Breast epithelium (tissue), 4 donors: ENCODE data around the gene SLFN5. TPM values are rescaled to one million over a fixed set of nuclear protein-coding genes. Genes with fewer than 3 reads are reported as not detected.

ENCODE experiments used
- DNase-seq, 2 donors: peaks; one replicate each; pipeline ENCODE4 v3.0.0-alpha.2; 2019; ENCODE audit warnings: low spot score in 2 of 2
- H3K27ac ChIP-seq, 2 donors: fragments of 200-600 bp; sonication (generic) in 1 of 2; one replicate each; pipeline ENCODE4 v1.5.1; 2016 to 2019; ENCODE audit warnings: mild to moderate bottlenecking in 1 of 2
- H3K27me3 ChIP-seq, 2 donors: fragments of 200-600 bp; sonication (generic) in 1 of 2; one replicate each; pipeline versions ENCODE4 v1.5.1 to v1.6.0; 2017 to 2019; ENCODE audit warnings: control low read depth in 1 of 2, mild to moderate bottlenecking in 1 of 2
- H3K36me3 ChIP-seq: fragments of 200-600 bp; one replicate; pipeline ENCODE4 v1.5.1; 2019
- H3K4me1 ChIP-seq, 2 donors: fragments of 200-600 bp; sonication (generic); one replicate each; pipeline ENCODE4 v1.5.1; 2016 to 2019; ENCODE audit warnings: control low read depth in 1 of 2
- H3K4me3 ChIP-seq, 3 donors: fragments of 200-600 bp; sonication (generic); 1 replicate in 2 of 3; 2 replicates in 1 of 3; pipeline ENCODE4 v1.5.1; 2016 to 2019; ENCODE audit warnings: mild to moderate bottlenecking in 3 of 3, moderate library complexity in 2 of 3
- H3K9me3 ChIP-seq, 2 donors: fragments of 200-600 bp; sonication (generic) in 1 of 2; one replicate each; pipeline ENCODE4 v1.5.1; 2016 to 2019; ENCODE audit warnings: control low read depth in 1 of 2
- POLR2A ChIP-seq: fragments of 450-650 bp; IDR thresholded peaks from one replicate; pipeline ENCODE4 v1.6.1; 2016; ENCODE audit warnings: antibody characterized with exemption, mild to moderate bottlenecking, moderate library complexity
- POLR2AphosphoS5 ChIP-seq, 3 donors: sonication (generic); formaldehyde crosslinking; IDR thresholded peaks; one replicate each; pipeline ENCODE4 v1.6.1; 2017; ENCODE audit warnings: antibody characterized with exemption in 3 of 3
- intact Hi-C: fragments of 100-400 bp; cut with DNase I; formaldehyde crosslinking; loops from one replicate; pipeline ENCODE4 v1.15.1; 2023; ENCODE audit warnings: low total_unique reads
- total RNA-seq, 3 donors: library from RNA; depleted of rRNA; stranded (reverse); fragments of >200 nt; gene quantifications; one replicate each; pipeline ENCODE4 v1.1.0, GENCODE V29; 2016
- TF ChIP-seq, protein P1 (sequence below), 3 donors: fragments of 450-650 bp; IDR thresholded peaks; one replicate each; pipeline ENCODE4 v1.5.1; 2016 to 2017; ENCODE audit warnings: antibody characterized with exemption in 3 of 3, mild to moderate bottlenecking in 3 of 3, moderate library complexity in 3 of 3

SLFN5 gene
- total RNA-seq, 3 donors from 2014 or later, result 29.8 to 35.0 (median 34.1) TPM

DNA sequence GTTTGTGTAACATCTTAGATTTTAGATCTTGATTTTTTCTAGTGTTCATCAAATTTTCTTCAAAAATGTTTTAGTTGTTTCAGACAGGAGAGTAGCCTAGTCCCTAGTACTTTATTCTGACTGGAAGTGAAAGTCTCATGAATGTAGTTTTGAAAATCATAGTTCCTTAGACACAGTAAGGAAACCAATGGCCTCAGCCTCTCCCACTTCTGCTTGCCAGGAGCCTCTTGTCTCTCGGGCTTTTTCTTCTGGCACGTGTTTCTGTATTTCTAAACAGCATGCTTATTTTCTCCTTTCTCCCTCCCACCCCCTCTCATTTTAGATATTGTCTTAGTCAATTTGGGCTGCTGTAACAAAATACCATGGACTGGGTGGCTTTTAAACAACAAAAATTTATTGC, 9.8 kb downstream of the SLFN5 start:
- Histone ChIP-seq H3K36me3 (no peaks in the 10 kb centered on the region), H3K4me1 (peaks cover 0 to 11% of the 10 kb centered on the region in 2 donors), H3K27me3 (no peaks in the 10 kb centered on the region), H3K4me3 (no peak overlapping the region), H3K9me3 (no peaks in the 10 kb centered on the region), H3K27ac (peak overlapping the region in 1 of 2 donors; percentile 53)
- intact Hi-C loops, result no loop called here
- no peak for DNase-seq
- TF ChIP-seq POLR2AphosphoS5 (IDR thresholded peaks at IDR 0.05) (no peak), POLR2A (no peak)
- TF ChIP-seq, protein P1, sequence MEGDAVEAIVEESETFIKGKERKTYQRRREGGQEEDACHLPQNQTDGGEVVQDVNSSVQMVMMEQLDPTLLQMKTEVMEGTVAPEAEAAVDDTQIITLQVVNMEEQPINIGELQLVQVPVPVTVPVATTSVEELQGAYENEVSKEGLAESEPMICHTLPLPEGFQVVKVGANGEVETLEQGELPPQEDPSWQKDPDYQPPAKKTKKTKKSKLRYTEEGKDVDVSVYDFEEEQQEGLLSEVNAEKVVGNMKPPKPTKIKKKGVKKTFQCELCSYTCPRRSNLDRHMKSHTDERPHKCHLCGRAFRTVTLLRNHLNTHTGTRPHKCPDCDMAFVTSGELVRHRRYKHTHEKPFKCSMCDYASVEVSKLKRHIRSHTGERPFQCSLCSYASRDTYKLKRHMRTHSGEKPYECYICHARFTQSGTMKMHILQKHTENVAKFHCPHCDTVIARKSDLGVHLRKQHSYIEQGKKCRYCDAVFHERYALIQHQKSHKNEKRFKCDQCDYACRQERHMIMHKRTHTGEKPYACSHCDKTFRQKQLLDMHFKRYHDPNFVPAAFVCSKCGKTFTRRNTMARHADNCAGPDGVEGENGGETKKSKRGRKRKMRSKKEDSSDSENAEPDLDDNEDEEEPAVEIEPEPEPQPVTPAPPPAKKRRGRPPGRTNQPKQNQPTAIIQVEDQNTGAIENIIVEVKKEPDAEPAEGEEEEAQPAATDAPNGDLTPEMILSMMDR (IDR thresholded peaks at IDR 0.05), result no peak

DNA sequence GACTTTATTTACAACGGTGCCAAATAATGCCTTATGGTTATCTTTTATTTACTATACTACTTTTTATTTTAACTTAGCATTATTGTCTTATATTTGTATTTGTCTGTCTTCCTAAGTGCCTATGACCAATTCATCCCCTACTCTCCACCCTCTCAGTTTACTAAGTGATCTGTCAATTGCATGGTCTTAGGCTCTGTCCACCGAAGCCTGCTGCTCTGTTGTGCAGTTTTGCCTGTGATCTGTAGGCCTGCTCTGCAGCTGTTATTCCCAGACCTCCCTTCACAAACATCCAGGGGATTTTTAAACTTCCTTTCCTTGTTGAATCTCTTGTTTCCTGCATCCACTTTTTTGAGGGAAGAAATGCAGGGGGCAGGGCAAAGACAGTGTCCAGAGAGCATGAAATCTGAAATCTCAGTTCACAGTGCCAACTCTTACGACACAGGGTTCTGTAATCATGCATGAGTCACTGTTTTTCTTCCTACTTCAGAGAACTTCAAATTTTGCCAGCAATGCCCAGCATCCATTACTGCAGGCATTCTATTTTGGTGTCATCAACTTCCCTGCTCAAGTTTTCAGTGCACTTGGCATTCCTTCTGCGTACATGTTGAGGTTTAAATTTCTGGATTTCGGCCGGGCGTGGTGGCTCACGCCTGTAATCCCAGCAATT, 11.4 kb downstream of the SLFN5 start:
- Histone ChIP-seq H3K36me3 (no peaks in the 10 kb centered on the region), H3K9me3 (no peaks in the 10 kb centered on the region), H3K27me3 (no peaks in the 10 kb centered on the region), H3K27ac (peak overlapping the region; percentile 71 to 76), H3K4me3 (no peak overlapping the region), H3K4me1 (peaks cover 0 to 11% of the 10 kb centered on the region in 2 donors)
- TF ChIP-seq, protein P1 (IDR thresholded peaks at IDR 0.05), result no peak
- no peak for TF ChIP-seq POLR2A
- peak in 2 of 3 donors; percentile 67 for TF ChIP-seq POLR2AphosphoS5 (IDR thresholded peaks at IDR 0.05)
- intact Hi-C loops, result no loop called here
- peak in 1 of 2 donors; percentile 60 for DNase-seq

DNA sequence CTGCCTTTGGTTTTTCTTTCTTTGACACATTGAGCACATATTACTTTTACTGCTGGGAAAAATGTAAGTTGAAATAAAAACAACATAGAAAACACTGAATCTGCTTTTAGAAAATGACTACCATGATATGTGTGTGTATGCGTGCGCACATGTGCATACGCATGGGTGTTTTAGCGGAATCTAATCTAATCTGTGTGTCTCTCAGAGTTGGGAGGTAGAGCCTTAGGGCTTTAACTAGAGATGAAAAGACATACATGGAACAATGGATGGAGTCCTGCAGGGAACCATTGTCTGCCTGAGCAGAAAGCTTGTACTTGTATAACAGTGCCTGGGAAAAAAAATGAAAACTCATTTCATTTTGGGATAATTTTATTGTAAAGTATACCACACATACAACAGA, 12.4 kb downstream of the SLFN5 start:
- Histone ChIP-seq H3K4me3 (no peak overlapping the region), H3K4me1 (peaks cover 0 to 11% of the 10 kb centered on the region in 2 donors), H3K9me3 (no peaks in the 10 kb centered on the region), H3K27ac (peak overlapping the region in 1 of 2 donors; percentile 71), H3K36me3 (no peaks in the 10 kb centered on the region), H3K27me3 (no peaks in the 10 kb centered on the region)
- TF ChIP-seq POLR2AphosphoS5 (IDR thresholded peaks at IDR 0.05) (no peak), POLR2A (no peak)
- TF ChIP-seq, protein P1 (IDR thresholded peaks at IDR 0.05), result no peak
- intact Hi-C loops, result no loop called here
- DNase-seq, result no peak

DNA sequence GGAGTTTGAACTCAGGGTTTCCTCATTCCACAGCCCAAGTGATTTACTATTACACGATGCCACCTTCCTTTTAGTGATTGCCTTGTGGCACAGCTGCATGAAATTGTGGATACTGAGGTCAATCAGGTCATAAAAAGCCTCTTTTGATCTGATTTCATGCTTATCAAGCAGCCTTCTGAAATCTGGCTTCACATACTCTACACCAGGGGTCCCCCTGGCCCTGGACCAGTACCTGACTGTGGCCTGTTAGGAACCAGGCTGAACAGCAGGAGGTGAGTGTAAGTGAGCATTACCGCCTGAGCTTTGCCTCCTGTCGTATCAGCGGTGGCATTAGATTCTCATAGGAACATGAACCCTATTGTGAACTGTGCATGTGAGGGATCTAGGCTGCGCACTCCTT, 13.8 kb downstream of the SLFN5 start:
- intact Hi-C loops, result no loop called here
- Histone ChIP-seq H3K36me3 (no peaks in the 10 kb centered on the region), H3K27me3 (no peaks in the 10 kb centered on the region), H3K27ac (peak overlapping the region in 1 of 2 donors; percentile 44), H3K4me3 (no peak overlapping the region), H3K9me3 (no peaks in the 10 kb centered on the region), H3K4me1 (peaks cover 0 to 11% of the 10 kb centered on the region in 2 donors)
- TF ChIP-seq POLR2AphosphoS5 (IDR thresholded peaks at IDR 0.05) (no peak), POLR2A (no peak)
- TF ChIP-seq, protein P1 (IDR thresholded peaks at IDR 0.05), result no peak
- DNase-seq, result no peak

DNA sequence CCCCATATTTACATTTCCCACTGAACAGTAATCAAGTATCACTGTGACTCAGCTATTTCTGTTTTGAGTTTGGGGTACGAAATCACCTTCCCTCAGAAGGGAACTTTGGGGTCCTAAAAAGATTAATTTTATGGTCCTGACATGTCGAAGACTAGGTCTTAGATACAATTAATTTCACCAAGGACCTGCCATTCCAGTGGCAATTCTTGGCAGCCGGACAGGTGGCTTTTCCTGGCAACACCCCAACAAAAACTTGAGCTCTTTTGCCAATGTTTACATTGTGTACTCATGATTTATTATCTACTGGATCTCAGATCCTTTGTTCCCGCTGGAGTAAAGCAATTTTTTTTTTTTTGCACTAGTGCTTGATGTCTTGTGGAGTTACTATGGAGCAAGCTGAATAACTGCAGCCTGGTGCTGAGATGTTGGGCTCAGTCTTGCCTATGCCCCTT, 14.4 kb downstream of the SLFN5 start:
- peaks cover 0 to 11% of the 10 kb centered on the region in 2 donors for H3K4me1 ChIP-seq
- H3K36me3 ChIP-seq, result no peaks in the 10 kb centered on the region
- peak; percentile 66 to 92 for DNase-seq
- no peaks in the 10 kb centered on the region for H3K27me3 ChIP-seq
- H3K27ac ChIP-seq, result no peak overlapping the region
- intact Hi-C loops, result no loop called here
- no peak overlapping the region for H3K4me3 ChIP-seq
- peak in 1 of 3 donors; percentile 51 for TF ChIP-seq POLR2AphosphoS5 (IDR thresholded peaks at IDR 0.05)
- TF ChIP-seq, protein P1 (IDR thresholded peaks at IDR 0.05), result no peak
- no peaks in the 10 kb centered on the region for H3K9me3 ChIP-seq
